ENCODE measurements around the gene CDK2. TPM values are rescaled to one million over a fixed set of nuclear protein-coding genes. Genes with fewer than 3 reads are reported as not detected.

The CDK2 gene
- total and polyA plus RNA-seq, 7 donors: 5.1 to 13.9 (median 8.4) TPM

GRCh38 chr12:56020423-56021184, 54.0 kb downstream of the CDK2 start, which contains the start of gene IKZF4:
Gene IKZF4 (plus strand): TSS chr12:56021043. CDS start chr12:56021494, 451 bp downstream.
- Histone ChIP-seq H3K4me1 (no peaks in the 10 kb centered on the region), H3K9me3 (no peaks in the 10 kb centered on the region), H3K27ac (peak within 1 kb of the TSS; percentile 4), H3K27me3 (ENCODE audit: insufficient read depth in 3 of 3, low read length in 2 of 3) (no peaks in the 10 kb centered on the region), H3K36me3 (ENCODE audit: insufficient read depth in 1 of 2, low read depth in 1 of 2) (peaks cover 0 to 33% of the 10 kb centered on the region in 2 donors), H3K4me3 (peak within 1 kb of the TSS; percentile 18)
- ATAC-seq (peak in 3 of 4 donors; percentile 50 to 70 (median 52)), DNase-seq (peak; percentile 58 to 67)
- intact Hi-C loops (cut with DNase I): no loop called here
- WGBS, 3 donors: 43 to 47% (median 44%) methylated on average over 7 to 10 of the region's 10 CpGs
- TF ChIP-seq CTCF (IDR thresholded peaks at IDR 0.05): no peak

- no peak for TF ChIP-seq CTCF (IDR thresholded peaks at IDR 0.05)
- intact Hi-C loops (cut with DNase I): no loop called here
- Histone ChIP-seq H3K4me1 (no peaks in the 10 kb centered on the region), H3K4me3 (no peak overlapping the region), H3K9me3 (no peaks in the 10 kb centered on the region), H3K27me3 (ENCODE audit: insufficient read depth in 3 of 3, low read length in 2 of 3) (no peaks in the 10 kb centered on the region), H3K27ac (no peak overlapping the region), H3K36me3 (ENCODE audit: insufficient read depth in 1 of 2, low read depth in 1 of 2) (peaks cover 0 to 33% of the 10 kb centered on the region in 2 donors)
- DNase-seq (no peak), ATAC-seq (no peak)
- 57 to 70% (median 65%) methylated on average over 2 of the region's 2 CpGs for WGBS, 3 donors
Measured at GRCh38 chr12:56021889-56022497, 55.4 kb downstream of the CDK2 start.

Other genes with a start within 250 kb of the CDK2 start
- gene RDH5, start 246.4 kb upstream of the CDK2 start, total RNA-seq: 10 to 100 TPM; 11.4 to 25.4 (median 16.0) TPM
- gene RDH5, start 246.4 kb upstream of the CDK2 start, polyA plus RNA-seq: 10 to 100 TPM in 2 of 3 donors, 1 to 10 TPM in 1; 7.0 to 14.0 (median 11.9) TPM
- gene CD63, start 237.8 kb upstream of the CDK2 start, total RNA-seq: 1,000 to 10,000 TPM in 2 of 4 donors, 100 to 1,000 TPM in 2; 592 to 1,401 (median 983) TPM
- gene CD63, start 237.8 kb upstream of the CDK2 start, polyA plus RNA-seq: 1,000 to 10,000 TPM; 1,147 to 2,407 (median 1,257) TPM
- 1 to 10 TPM in 3 of 4 donors, under 1 TPM in 1; 0.88 to 4.8 (median 1.4) TPM for gene GDF11, start 223.7 kb upstream of the CDK2 start, total RNA-seq
- gene GDF11, start 223.7 kb upstream of the CDK2 start, polyA plus RNA-seq: 1 to 10 TPM in 2 of 3 donors, under 1 TPM in 1; 0.34 to 3.7 (median 2.3) TPM
- gene SARNP, start 149.1 kb upstream of the CDK2 start, total RNA-seq: 10 to 100 TPM; 38.3 to 52.6 (median 43.0) TPM
- 10 to 100 TPM; 72.6 to 98.0 (median 81.5) TPM for gene SARNP, start 149.1 kb upstream of the CDK2 start, polyA plus RNA-seq
- gene ORMDL2, start 148.8 kb upstream of the CDK2 start, total RNA-seq: 10 to 100 TPM; 12.6 to 27.2 (median 15.0) TPM
- 10 to 100 TPM; 21.6 to 68.2 (median 24.3) TPM for gene ORMDL2, start 148.8 kb upstream of the CDK2 start, polyA plus RNA-seq
- gene DNAJC14, start 137.2 kb upstream of the CDK2 start, total RNA-seq: 10 to 100 TPM; 10.8 to 15.5 (median 12.6) TPM
- 10 to 100 TPM; 10.5 to 23.8 (median 20.1) TPM for gene DNAJC14, start 137.2 kb upstream of the CDK2 start, polyA plus RNA-seq
- 1 to 10 TPM; 1.4 to 2.8 (median 1.8) TPM for gene MMP19, start 123.9 kb upstream of the CDK2 start, total RNA-seq
- gene MMP19, start 123.9 kb upstream of the CDK2 start, polyA plus RNA-seq: 1 to 10 TPM in 2 of 3 donors, under 1 TPM in 1; 0.66 to 4.1 (median 1.1) TPM
- 10 to 100 TPM; 14.6 to 20.6 (median 18.0) TPM for gene PYM1, start 38.9 kb upstream of the CDK2 start, total RNA-seq
- gene PYM1, start 38.9 kb upstream of the CDK2 start, polyA plus RNA-seq: 10 to 100 TPM; 19.0 to 39.8 (median 26.1) TPM
- gene DGKA, start 35.7 kb upstream of the CDK2 start, total RNA-seq: 1 to 10 TPM; 4.3 to 5.4 (median 4.9) TPM
- 1 to 10 TPM; 2.0 to 2.6 (median 2.0) TPM for gene DGKA, start 35.7 kb upstream of the CDK2 start, polyA plus RNA-seq
- gene PMEL, start 788 bp upstream of the CDK2 start, total RNA-seq: under 1 TPM in 1 of 4 donors, not detected in 3; 0.37 TPM
- gene PMEL, start 788 bp upstream of the CDK2 start, polyA plus RNA-seq: under 1 TPM; 0.14 to 0.23 (median 0.20) TPM
- gene RAB5B, start 7.2 kb downstream of the CDK2 start, total RNA-seq: 100 to 1,000 TPM in 2 of 4 donors, 10 to 100 TPM in 2; 92.8 to 107 (median 103) TPM
- gene RAB5B, start 7.2 kb downstream of the CDK2 start, polyA plus RNA-seq: 10 to 100 TPM; 36.8 to 83.6 (median 52.1) TPM
- gene SUOX, start 30.4 kb downstream of the CDK2 start, total RNA-seq: 10 to 100 TPM; 12.1 to 24.6 (median 15.6) TPM
- gene SUOX, start 30.4 kb downstream of the CDK2 start, polyA plus RNA-seq: 10 to 100 TPM; 13.8 to 25.5 (median 15.5) TPM
- 1 to 10 TPM; 5.9 to 8.2 (median 8.1) TPM for gene IKZF4, start 54.2 kb downstream of the CDK2 start, total RNA-seq
- 1 to 10 TPM; 1.6 to 5.2 (median 2.3) TPM for gene IKZF4, start 54.2 kb downstream of the CDK2 start, polyA plus RNA-seq
- 10 to 100 TPM; 16.6 to 49.8 (median 23.6) TPM for gene RPS26, start 75.1 kb downstream of the CDK2 start, total RNA-seq
- 1,000 to 10,000 TPM in 1 of 3 donors, 100 to 1,000 TPM in 2; 712 to 1,360 (median 853) TPM for gene RPS26, start 75.1 kb downstream of the CDK2 start, polyA plus RNA-seq
- gene ERBB3, start 113.3 kb downstream of the CDK2 start, total RNA-seq: 1 to 10 TPM in 2 of 4 donors, under 1 TPM in 2; 0.71 to 3.9 (median 1.3) TPM
- gene ERBB3, start 113.3 kb downstream of the CDK2 start, polyA plus RNA-seq: under 1 TPM; 0.13 to 0.26 (median 0.26) TPM
- 100 to 1,000 TPM in 3 of 4 donors, 10 to 100 TPM in 1; 75.3 to 138 (median 112) TPM for gene PA2G4, start 137.7 kb downstream of the CDK2 start, total RNA-seq
- gene PA2G4, start 137.7 kb downstream of the CDK2 start, polyA plus RNA-seq: 100 to 1,000 TPM; 115 to 258 (median 157) TPM
- 1,000 to 10,000 TPM; 2,052 to 2,475 (median 2,223) TPM for gene RPL41, start 149.8 kb downstream of the CDK2 start, total RNA-seq
- gene RPL41, start 149.8 kb downstream of the CDK2 start, polyA plus RNA-seq: 1,000 to 10,000 TPM; 3,632 to 4,096 (median 3,726) TPM
- gene ZC3H10, start 151.4 kb downstream of the CDK2 start, total RNA-seq: 10 to 100 TPM in 1 of 4 donors, 1 to 10 TPM in 3; 5.0 to 10.3 (median 6.6) TPM
- 1 to 10 TPM; 3.5 to 7.8 (median 4.5) TPM for gene ZC3H10, start 151.4 kb downstream of the CDK2 start, polyA plus RNA-seq
- gene ESYT1, start 161.4 kb downstream of the CDK2 start, total RNA-seq: 10 to 100 TPM; 36.7 to 57.4 (median 44.4) TPM
- gene ESYT1, start 161.4 kb downstream of the CDK2 start, polyA plus RNA-seq: 10 to 100 TPM; 20.2 to 40.6 (median 21.0) TPM
- 1,000 to 10,000 TPM in 1 of 4 donors, 100 to 1,000 TPM in 3; 113 to 2,222 (median 606) TPM for gene MYL6B, start 185.8 kb downstream of the CDK2 start, total RNA-seq
- 100 to 1,000 TPM; 151 to 786 (median 413) TPM for gene MYL6B, start 185.8 kb downstream of the CDK2 start, polyA plus RNA-seq
- gene MYL6, start 191.5 kb downstream of the CDK2 start, total RNA-seq: 100 to 1,000 TPM; 216 to 395 (median 291) TPM
- 100 to 1,000 TPM; 384 to 711 (median 489) TPM for gene MYL6, start 191.5 kb downstream of the CDK2 start, polyA plus RNA-seq
- 10 to 100 TPM; 49.8 to 78.7 (median 69.7) TPM for gene SMARCC2, start 222.7 kb downstream of the CDK2 start, total RNA-seq
- 10 to 100 TPM; 16.5 to 46.1 (median 26.5) TPM for gene SMARCC2, start 222.7 kb downstream of the CDK2 start, polyA plus RNA-seq

Data from psoas muscle (tissue), 8 donors.